B cell (primary cell): Measurements from ENCODE around the gene WDR35. TPM values are rescaled to one million over a fixed set of nuclear protein-coding genes. Genes with fewer than 3 reads are reported as not detected.
"Not testable (repeated sequence)": the region's sequence is repeated elsewhere in the genome, so short reads cannot be mapped to it uniquely, and the experiment has no call there.

Source experiments
- ATAC-seq: fragments of 200-7000 bp; cut with Tn5 transposase; one replicate; pipeline ENCODE4 v1.10.0; 2021; ENCODE audit warnings: low read depth, mild to moderate bottlenecking, moderate number of reproducible peaks, moderate library complexity
- CTCF ChIA-PET: fragments of 350-600 bp; sonication (Branson Sonifier 250); formaldehyde crosslinking; loops from one replicate; lab custom pipeline; 2021; ENCODE audit warnings: antibody characterized with exemption, inconsistent platforms; lab: Charles Lee
- POLR2A ChIA-PET: fragments of 350-600 bp; sonication (Branson Sonifier 250); formaldehyde crosslinking; loops from one replicate; lab custom pipeline; 2021; ENCODE audit warnings: antibody characterized with exemption; lab: Charles Lee
- DNase-seq: peaks from one replicate; pipeline ENCODE4 v3.0.0; 2013
- H2AFZ ChIP-seq: 2 replicates; pipeline ENCODE4 v1.6.1; 2012; ENCODE audit warnings: mild to moderate bottlenecking, low read depth, low read length; ENCODE audit not compliant: insufficient read depth, poor library complexity, severe bottlenecking
- H3K27ac ChIP-seq, 2 donors: 1 replicate in 1 of 2; 2 replicates in 1 of 2; pipeline ENCODE4 v1.5.1; 2012 to 2013; ENCODE audit warnings: low read length in 2 of 2, mild to moderate bottlenecking in 2 of 2, moderate library complexity in 1 of 2
- H3K27me3 ChIP-seq, 4 experiments: fragments of 200-600 bp in 1 of 4; sonication (generic) in 1 of 4; replicated peaks in 1 of 4; 1 replicate in 2 of 4; 2 replicates in 2 of 4; pipeline versions ENCODE4 v1.6.1 to v1.7.0; 2013 to 2016; ENCODE audit warnings: low read length in 3 of 4, mild to moderate bottlenecking in 2 of 4, mixed read lengths in 1 of 4, moderate library complexity in 1 of 4; ENCODE audit not compliant: insufficient read depth in 4 of 4, control insufficient read depth in 3 of 4; ENCODE audit errors: control extremely low read depth in 1 of 4
- H3K36me3 ChIP-seq, 2 experiments: replicated peaks in 1 of 2; 1 replicate in 1 of 2; 2 replicates in 1 of 2; pipeline versions ENCODE4 v1.6.1 to v1.7.1; 2013; ENCODE audit warnings: low read length in 1 of 2; ENCODE audit not compliant: insufficient read depth in 2 of 2, control insufficient read depth in 1 of 2; ENCODE audit errors: control extremely low read depth in 1 of 2, extremely low read depth in 1 of 2
- H3K4me1 ChIP-seq, 2 donors: fragments of 200-600 bp in 1 of 2; sonication (generic) in 1 of 2; 1 replicate in 1 of 2; 2 replicates in 1 of 2; pipeline versions ENCODE4 v1.5.1 to v1.6.1; 2013 to 2017; ENCODE audit warnings: low read length in 2 of 2; ENCODE audit not compliant: control insufficient read depth in 2 of 2, insufficient read depth in 2 of 2
- H3K4me2 ChIP-seq: replicated peaks from 2 replicates; pipeline ENCODE3; 2012; ENCODE audit warnings: mild to moderate bottlenecking, low read depth, low read length; ENCODE audit not compliant: poor library complexity, severe bottlenecking
- H3K4me3 ChIP-seq, 5 experiments: fragments of 200-600 bp in 1 of 5; sonication (generic) in 1 of 5; 1 replicate in 3 of 5; 2 replicates in 2 of 5; pipeline versions ENCODE4 v1.5.1 to v1.7.0; 2011 to 2016; ENCODE audit warnings: low read length in 4 of 5, mild to moderate bottlenecking in 4 of 5, low read depth in 2 of 5, control low read depth in 1 of 5, moderate library complexity in 1 of 5; ENCODE audit not compliant: insufficient read depth in 1 of 5; ENCODE audit errors: control extremely low read depth in 1 of 5, extremely low read depth in 1 of 5
- H3K79me2 ChIP-seq: fragments of 200-600 bp; sonication (generic); one replicate; pipeline ENCODE4 v1.6.0; 2016; ENCODE audit warnings: low read length; ENCODE audit not compliant: control insufficient read depth, insufficient read depth
- H3K9ac ChIP-seq: fragments of 200-600 bp; sonication (generic); 2 replicates; pipeline ENCODE4 v1.6.1; 2017; ENCODE audit warnings: mild to moderate bottlenecking, low read length, moderate library complexity
- H3K9me3 ChIP-seq, 3 donors: one replicate each; pipeline versions ENCODE4 v1.6.1 to v1.7.1; 2013; ENCODE audit warnings: low read length in 2 of 3; ENCODE audit not compliant: control insufficient read depth in 2 of 3, insufficient read depth in 1 of 3; ENCODE audit errors: control extremely low read depth in 1 of 3
- H4K20me1 ChIP-seq: 2 replicates; pipeline ENCODE4 v1.6.0; 2012; ENCODE audit warnings: mild to moderate bottlenecking, low read length; ENCODE audit not compliant: insufficient read depth, control insufficient read depth, poor library complexity, severe bottlenecking
- H3K27ac Mint-ChIP-seq: one replicate; pipeline ENCODE4 v1.8.0; 2021; ENCODE audit warnings: mixed read lengths
- H3K27me3 Mint-ChIP-seq: one replicate; pipeline ENCODE4 v1.8.0; 2021; ENCODE audit warnings: mixed read lengths
- H3K4me1 Mint-ChIP-seq: one replicate; pipeline ENCODE4 v1.8.0; 2021; ENCODE audit warnings: mixed read lengths
- H3K4me3 Mint-ChIP-seq: one replicate; pipeline ENCODE4 v1.8.0; 2021; ENCODE audit warnings: mixed read lengths
- H3K9me3 Mint-ChIP-seq: one replicate; pipeline ENCODE4 v1.8.0; 2022; ENCODE audit warnings: mixed read lengths; ENCODE audit not compliant: insufficient read depth
- EZH2 ChIP-seq: IDR thresholded peaks from 2 replicates; pipeline ENCODE4 v1.6.1; 2012; ENCODE audit warnings: borderline replicate concordance, low read depth, mild to moderate bottlenecking, moderate library complexity, low read length; ENCODE audit not compliant: insufficient read depth, poor library complexity, severe bottlenecking
- WGBS: methylation state at CpG from one replicate; pipeline ENCODE4 v1.1.5; 2013; ENCODE audit warnings: missing lambda C conversion rate; ENCODE audit not compliant: insufficient coverage; 5-methylcytosine and 5-hydroxymethylcytosine counted together
- intact Hi-C: fragments of 100-400 bp; cut with micrococcal nuclease; formaldehyde crosslinking; loops from one replicate; pipeline ENCODE4 v1.10.0; 2022
- polyA plus RNA-seq: library from polyadenylated mRNA; depleted of rRNA; stranded (reverse); fragments of >200 nt; gene quantifications from 2 replicates; pipeline ENCODE4 v1.2.3, GENCODE V29; 2012
- total RNA-seq, 2 donors: library from RNA; stranded (reverse); fragments of 120-200 nt in 1 of 2; gene quantifications; 1 replicate in 1 of 2; 2 replicates in 1 of 2; pipeline versions ENCODE4 v1.2.3 to v1.2.4, GENCODE V29; 2013 to 2022
- TF ChIP-seq, protein P1 (sequence below): fragments of 200-600 bp; IDR thresholded peaks from one replicate; pipeline ENCODE4 v1.8.0; 2022; ENCODE audit warnings: antibody characterized with exemption, mild to moderate bottlenecking

WDR35 gene
- total and polyA plus RNA-seq, 2 donors (not counting 1 experiment from before 2014, with no cell fraction given) = 2.4 to 9.4 TPM

DNA sequence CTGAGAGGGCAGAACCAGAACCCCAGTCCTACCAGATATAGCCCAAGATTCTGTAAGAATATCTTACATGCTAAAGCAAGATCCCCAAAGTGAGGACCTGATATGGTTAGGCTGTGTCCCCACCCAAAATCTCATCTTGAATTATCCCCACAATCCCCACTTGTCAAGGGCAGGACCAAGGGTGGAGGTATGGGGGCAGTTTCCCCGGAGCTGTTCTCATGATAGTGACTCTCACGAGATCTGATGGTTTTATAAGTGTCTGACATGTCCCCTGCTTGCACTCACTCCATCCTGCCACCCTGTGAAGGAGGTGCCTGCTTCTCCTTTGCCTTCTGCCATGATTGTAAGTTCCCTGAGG lies 108.0 kb downstream of the WDR35 start:
- WGBS = 86% methylated on average over 1 of the region's 2 CpGs
- Histone ChIP-seq H3K36me3 (no peaks in the 10 kb centered on the region), H2AFZ (no peak overlapping the region), H3K4me2 (no peak overlapping the region), H3K27ac (no peak overlapping the region), H3K4me3 (no peak overlapping the region), H3K79me2 (no peaks in the 10 kb centered on the region), H4K20me1 (no peaks in the 10 kb centered on the region), H3K9me3 (no peaks in the 10 kb centered on the region), H3K4me1 (no peaks in the 10 kb centered on the region), H3K9ac (no peak overlapping the region), H3K27me3 (no peaks in the 10 kb centered on the region)
- DNase-seq (no peak), ATAC-seq (no peak)
- H3K9me3 Mint-ChIP-seq = no peaks in the 10 kb centered on the region
- H3K4me1 Mint-ChIP-seq = no peaks in the 10 kb centered on the region
- ChIA-PET CTCF (no interaction called here), POLR2A (no interaction called here)
- no peak overlapping the region for H3K4me3 Mint-ChIP-seq
- intact Hi-C loops = no loop called here
- TF ChIP-seq, protein P1, sequence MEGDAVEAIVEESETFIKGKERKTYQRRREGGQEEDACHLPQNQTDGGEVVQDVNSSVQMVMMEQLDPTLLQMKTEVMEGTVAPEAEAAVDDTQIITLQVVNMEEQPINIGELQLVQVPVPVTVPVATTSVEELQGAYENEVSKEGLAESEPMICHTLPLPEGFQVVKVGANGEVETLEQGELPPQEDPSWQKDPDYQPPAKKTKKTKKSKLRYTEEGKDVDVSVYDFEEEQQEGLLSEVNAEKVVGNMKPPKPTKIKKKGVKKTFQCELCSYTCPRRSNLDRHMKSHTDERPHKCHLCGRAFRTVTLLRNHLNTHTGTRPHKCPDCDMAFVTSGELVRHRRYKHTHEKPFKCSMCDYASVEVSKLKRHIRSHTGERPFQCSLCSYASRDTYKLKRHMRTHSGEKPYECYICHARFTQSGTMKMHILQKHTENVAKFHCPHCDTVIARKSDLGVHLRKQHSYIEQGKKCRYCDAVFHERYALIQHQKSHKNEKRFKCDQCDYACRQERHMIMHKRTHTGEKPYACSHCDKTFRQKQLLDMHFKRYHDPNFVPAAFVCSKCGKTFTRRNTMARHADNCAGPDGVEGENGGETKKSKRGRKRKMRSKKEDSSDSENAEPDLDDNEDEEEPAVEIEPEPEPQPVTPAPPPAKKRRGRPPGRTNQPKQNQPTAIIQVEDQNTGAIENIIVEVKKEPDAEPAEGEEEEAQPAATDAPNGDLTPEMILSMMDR = no peak
- TF ChIP-seq EZH2 = no peak
- H3K27me3 Mint-ChIP-seq = no peaks in the 10 kb centered on the region
- no peak overlapping the region for H3K27ac Mint-ChIP-seq

DNA sequence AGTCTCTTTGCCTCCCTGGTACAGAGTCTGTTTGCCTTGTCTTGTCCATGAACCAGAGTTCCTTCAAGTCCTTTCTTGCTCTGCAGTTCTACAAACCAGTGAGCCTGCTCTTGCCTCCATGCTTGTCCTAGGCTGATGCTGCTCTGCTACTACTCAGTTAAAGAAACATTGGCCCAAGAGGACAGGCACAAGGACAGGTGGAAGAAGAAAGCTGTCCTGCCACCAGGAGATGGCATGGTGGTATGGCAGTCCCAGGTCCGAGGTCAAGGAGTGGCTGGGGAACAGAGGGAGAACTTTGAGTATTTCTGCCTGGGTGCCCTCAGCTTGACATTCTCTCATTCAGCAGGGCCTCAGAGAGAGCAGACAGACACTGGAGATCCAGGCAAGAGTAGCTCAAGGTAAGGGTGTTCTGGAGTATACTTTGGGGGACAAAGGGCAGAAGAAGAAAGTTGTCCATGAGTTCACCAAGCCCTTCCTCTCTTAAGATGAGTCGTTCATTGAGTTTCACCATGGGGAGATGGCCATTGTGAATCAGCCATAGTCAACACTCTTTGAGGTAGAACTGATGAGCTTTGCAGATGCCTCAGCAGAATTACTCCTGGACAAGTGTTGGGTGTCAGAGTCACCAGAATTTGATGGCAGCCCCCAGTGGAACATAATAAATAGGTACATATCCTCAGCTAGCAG lies 108.5 kb downstream of the WDR35 start:
- intact Hi-C loops = no loop called here
- no peaks in the 10 kb centered on the region for H3K27me3 ChIP-seq
- 70% methylated on average over 2 of the region's 2 CpGs for WGBS
- H3K27ac Mint-ChIP-seq = no peak overlapping the region
- TF ChIP-seq, protein P1 = no peak
- no peak for TF ChIP-seq EZH2
- H3K4me2 ChIP-seq = no peak overlapping the region
- no peaks in the 10 kb centered on the region for H3K4me1 Mint-ChIP-seq
- ATAC-seq = no peak
- no peaks in the 10 kb centered on the region for H3K27me3 Mint-ChIP-seq
- CTCF ChIA-PET = no interaction called here
- no peak overlapping the region for H2AFZ ChIP-seq
- H3K4me3 Mint-ChIP-seq = no peak overlapping the region
- H3K4me3 ChIP-seq = no peak overlapping the region
- H3K9ac ChIP-seq = no peak overlapping the region
- no peaks in the 10 kb centered on the region for H3K79me2 ChIP-seq
- peaks cover 0 to 2% of the 10 kb centered on the region in 2 experiments for H3K36me3 ChIP-seq
- H3K27ac ChIP-seq = no peak overlapping the region
- H4K20me1 ChIP-seq = no peaks in the 10 kb centered on the region
- no peak for DNase-seq
- H3K9me3 Mint-ChIP-seq = no peaks in the 10 kb centered on the region
- no peaks in the 10 kb centered on the region for H3K9me3 ChIP-seq
- POLR2A ChIA-PET = no interaction called here
- H3K4me1 ChIP-seq = no peaks in the 10 kb centered on the region

- H2AFZ ChIP-seq, H3K27ac ChIP-seq, intact Hi-C loops, H3K4me3 Mint-ChIP-seq, H4K20me1 ChIP-seq, DNase-seq, H3K27me3 Mint-ChIP-seq, H3K9me3 Mint-ChIP-seq, H3K27me3 ChIP-seq, H3K79me2 ChIP-seq, H3K9me3 ChIP-seq, ATAC-seq, H3K4me3 ChIP-seq, H3K4me2 ChIP-seq, H3K4me1 Mint-ChIP-seq, H3K4me1 ChIP-seq, H3K27ac Mint-ChIP-seq, H3K36me3 ChIP-seq, CTCF ChIA-PET, H3K9ac ChIP-seq, POLR2A ChIA-PET: not testable (repeated sequence)
These were observed 109.7 kb downstream of the WDR35 start for GRCh38 chr2:19880191-19880590.
